CD14-positive monocyte (primary cell): ENCODE measurements around the gene FBH1. TPM values are rescaled to one million over a fixed set of nuclear protein-coding genes. Genes with fewer than 3 reads are reported as not detected.

ENCODE experiments used
- DNase-seq, 3 donors: peaks; one replicate each; pipeline ENCODE4 v3.0.0-alpha.2; 2011 to 2022
- H2AFZ ChIP-seq: 2 replicates; pipeline ENCODE4 v1.6.0; 2012; ENCODE audit warnings: mild to moderate bottlenecking, low read depth, low read length, inconsistent platforms; ENCODE audit not compliant: insufficient read depth, poor library complexity, severe bottlenecking
- H3K27ac ChIP-seq, 2 donors: 1 replicate in 1 of 2; 2 replicates in 1 of 2; pipeline ENCODE4 v1.5.1; 2012 to 2013; ENCODE audit warnings: low read length in 2 of 2, control low read depth in 1 of 2, inconsistent platforms in 1 of 2, low read depth in 1 of 2, mild to moderate bottlenecking in 1 of 2
- H3K27me3 ChIP-seq, 2 donors: one replicate each; pipeline versions ENCODE4 v1.6.0 to v1.6.1; 2011 to 2013; ENCODE audit warnings: low read length in 2 of 2; ENCODE audit not compliant: control insufficient read depth in 2 of 2, insufficient read depth in 2 of 2
- H3K36me3 ChIP-seq, 2 donors: replicated peaks in 1 of 2; 1 replicate in 1 of 2; 2 replicates in 1 of 2; pipeline versions ENCODE4 v1.5.1 to v1.6.1; 2012 to 2013; ENCODE audit warnings: low read length in 2 of 2, control low read depth in 1 of 2, inconsistent platforms in 1 of 2, mild to moderate bottlenecking in 1 of 2; ENCODE audit not compliant: insufficient read depth in 2 of 2, control insufficient read depth in 1 of 2
- H3K4me1 ChIP-seq, 2 donors: 1 replicate in 1 of 2; 2 replicates in 1 of 2; pipeline versions ENCODE4 v1.5.1 to v1.6.1; 2012 to 2013; ENCODE audit warnings: low read length in 2 of 2, control low read depth in 1 of 2, inconsistent platforms in 1 of 2, mild to moderate bottlenecking in 1 of 2, moderate library complexity in 1 of 2; ENCODE audit not compliant: insufficient read depth in 2 of 2, control insufficient read depth in 1 of 2
- H3K4me2 ChIP-seq: replicated peaks from 2 replicates; pipeline ENCODE3; 2012; ENCODE audit warnings: low read length, moderate library complexity, mild to moderate bottlenecking; ENCODE audit not compliant: poor library complexity, severe bottlenecking; ENCODE audit errors: extremely low read depth
- H3K4me3 ChIP-seq, 3 experiments: fragments of 200-600 bp in 1 of 3; sonication (generic) in 1 of 3; replicated peaks in 1 of 3; 1 replicate in 2 of 3; 2 replicates in 1 of 3; pipeline ENCODE4 v1.5.1; 2011 to 2013; ENCODE audit warnings: low read length in 3 of 3, mild to moderate bottlenecking in 3 of 3, control low read depth in 2 of 3, low read depth in 2 of 3, inconsistent platforms in 1 of 3, moderate library complexity in 1 of 3
- H3K79me2 ChIP-seq: 2 replicates; pipeline ENCODE4 v1.6.0; 2012; ENCODE audit warnings: mild to moderate bottlenecking, control low read depth, inconsistent platforms, low read length, moderate library complexity; ENCODE audit not compliant: insufficient read depth
- H3K9ac ChIP-seq: 2 replicates; pipeline ENCODE4 v1.6.0; 2017; ENCODE audit warnings: low read length, mild to moderate bottlenecking; ENCODE audit not compliant: insufficient read depth, poor library complexity, severe bottlenecking
- H3K9me3 ChIP-seq, 2 donors: replicated peaks in 1 of 2; 1 replicate in 1 of 2; 2 replicates in 1 of 2; pipeline versions ENCODE4 v1.5.1 to v1.6.1; 2012 to 2013; ENCODE audit warnings: low read length in 2 of 2, control low read depth in 1 of 2; ENCODE audit not compliant: control insufficient read depth in 1 of 2, insufficient read depth in 1 of 2
- H4K20me1 ChIP-seq: 2 replicates; pipeline ENCODE4 v1.6.0; 2012; ENCODE audit warnings: mild to moderate bottlenecking, low read length, control low read depth, moderate library complexity; ENCODE audit not compliant: insufficient read depth
- H3K27ac Mint-ChIP-seq, 7 donors: one replicate each; pipeline ENCODE4 v1.8.0; 2020; ENCODE audit warnings: mild to moderate bottlenecking in 7 of 7, mixed read lengths in 7 of 7, moderate library complexity in 6 of 7, inconsistent platforms in 2 of 7
- H3K27me3 Mint-ChIP-seq, 3 donors: one replicate each; pipeline ENCODE4 v1.8.0; 2021 to 2022; ENCODE audit warnings: low read depth in 3 of 3, mild to moderate bottlenecking in 3 of 3, mixed read lengths in 3 of 3, moderate library complexity in 3 of 3, inconsistent platforms in 1 of 3
- H3K36me3 Mint-ChIP-seq, 2 donors: one replicate each; pipeline ENCODE4 v1.8.0; 2020; ENCODE audit warnings: mixed read lengths in 2 of 2, inconsistent platforms in 1 of 2, mild to moderate bottlenecking in 1 of 2
- H3K4me1 Mint-ChIP-seq: one replicate; pipeline ENCODE4 v1.8.0; 2020; ENCODE audit warnings: mild to moderate bottlenecking, mixed read lengths
- H3K4me3 Mint-ChIP-seq, 2 donors: one replicate each; pipeline ENCODE4 v1.8.0; 2020; ENCODE audit warnings: mild to moderate bottlenecking in 2 of 2, mixed read lengths in 2 of 2, moderate library complexity in 1 of 2
- H3K9me3 Mint-ChIP-seq, 7 donors: one replicate each; pipeline ENCODE4 v1.8.0; 2020 to 2022; ENCODE audit warnings: mixed read lengths in 7 of 7, mild to moderate bottlenecking in 6 of 7, moderate library complexity in 6 of 7, inconsistent platforms in 2 of 7
- CTCF ChIP-seq: fragments of 200-600 bp; IDR thresholded peaks from one replicate; pipeline ENCODE4 v1.8.0; 2022; ENCODE audit warnings: antibody characterized with exemption, mild to moderate bottlenecking
- WGBS: methylation state at CpG from one replicate; pipeline ENCODE4 v1.1.5; 2013; ENCODE audit warnings: missing lambda C conversion rate; ENCODE audit not compliant: insufficient coverage; 5-methylcytosine and 5-hydroxymethylcytosine counted together
- intact Hi-C, 2 donors: fragments of 100-400 bp; cut with micrococcal nuclease; formaldehyde crosslinking; loops; one replicate each; pipeline versions ENCODE4 v1.15.0 to v1.15.1; 2023
- polyA plus RNA-seq, 3 donors: library from polyadenylated mRNA; depleted of rRNA in 1 of 3; unstranded in 2 of 3; stranded (reverse) in 1 of 3; fragments of 300-500 nt in 2 of 3; fragments of >200 nt in 1 of 3; fragmentation: Illumina TruSeq in 2 of 3; gene quantifications; 1 replicate in 2 of 3; 2 replicates in 1 of 3; pipeline ENCODE4 v1.2.3, GENCODE V29; 2012 to 2021

FBH1 gene
- polyA plus RNA-seq, 3 donors = 33.9 to 73.3 (median 48.3) TPM

GRCh38 chr10:5958675-5959074, 68.6 kb downstream of the FBH1 start:
- no peaks in the 10 kb centered on the region for H3K4me1 ChIP-seq
- Mint-ChIP-seq H3K27ac (no peak overlapping the region), H3K36me3 (peaks cover 55 to 86% of the 10 kb centered on the region in 2 donors), H3K27me3 (peaks cover 0 to 2% (median 0%) of the 10 kb centered on the region in 3 donors), H3K4me3 (no peak overlapping the region), H3K4me1 (no peaks in the 10 kb centered on the region), H3K9me3 (no peaks in the 10 kb centered on the region)
- no peak overlapping the region for H2AFZ ChIP-seq
- H3K36me3 ChIP-seq = peaks cover 37 to 79% of the 10 kb centered on the region in 2 donors
- H3K4me3 ChIP-seq = no peak overlapping the region
- H4K20me1 ChIP-seq = peaks cover 8% of the 10 kb centered on the region
- H3K9ac ChIP-seq = no peak overlapping the region
- no peak overlapping the region for H3K27ac ChIP-seq
- H3K9me3 ChIP-seq = no peaks in the 10 kb centered on the region
- no peaks in the 10 kb centered on the region for H3K27me3 ChIP-seq
- DNase-seq = no peak
- TF ChIP-seq CTCF = no peak
- H3K4me2 ChIP-seq = no peak overlapping the region
- H3K79me2 ChIP-seq = no peaks in the 10 kb centered on the region
- intact Hi-C loops = no loop called here
- no CpG with 5 or more reads among the region's 6 CpGs for WGBS

DNA sequence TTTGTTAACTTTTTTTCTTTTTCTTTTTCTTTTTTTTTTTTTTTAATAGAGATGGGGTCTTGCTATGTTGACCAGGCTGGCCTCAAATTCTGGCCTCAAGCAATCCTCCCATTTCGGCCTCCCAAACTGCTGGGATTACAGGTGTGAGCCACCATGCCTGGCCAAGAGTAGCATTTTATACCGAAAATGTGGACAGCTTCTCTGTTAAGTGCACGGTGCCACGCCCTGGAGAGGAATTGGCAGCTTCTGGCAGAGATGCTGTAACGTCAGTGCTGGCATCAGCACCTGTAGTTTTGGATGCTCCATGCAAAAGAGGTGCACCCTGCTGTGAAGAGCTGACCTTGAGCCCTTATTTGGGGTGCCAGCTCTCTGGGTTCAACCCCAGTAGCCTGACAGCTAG, 69.1 kb downstream of the FBH1 start:
- no peak overlapping the region for H3K9ac ChIP-seq
- peaks cover 38 to 79% of the 10 kb centered on the region in 2 donors for H3K36me3 ChIP-seq
- Mint-ChIP-seq H3K36me3 (peaks cover 57 to 84% of the 10 kb centered on the region in 2 donors), H3K4me1 (no peaks in the 10 kb centered on the region), H3K4me3 (no peak overlapping the region), H3K9me3 (no peaks in the 10 kb centered on the region), H3K27me3 (peaks cover 0 to 2% (median 0%) of the 10 kb centered on the region in 3 donors), H3K27ac (no peak overlapping the region)
- intact Hi-C loops = no loop called here
- peaks cover 8% of the 10 kb centered on the region for H4K20me1 ChIP-seq
- DNase-seq = no peak
- no peaks in the 10 kb centered on the region for H3K79me2 ChIP-seq
- H3K4me2 ChIP-seq = no peak overlapping the region
- H3K4me1 ChIP-seq = no peaks in the 10 kb centered on the region
- no peak for TF ChIP-seq CTCF
- no peak overlapping the region for H3K27ac ChIP-seq
- no peaks in the 10 kb centered on the region for H3K27me3 ChIP-seq
- WGBS = 98% methylated on average over 5 of the region's 5 CpGs
- H3K4me3 ChIP-seq = no peak overlapping the region
- H3K9me3 ChIP-seq = no peaks in the 10 kb centered on the region
- H2AFZ ChIP-seq = no peak overlapping the region
